ENCODE measurements around the gene FOXP1.
A peak's percentile ranks its signal among the peaks of the same experiment; 100 is the strongest.

FOXP1 gene

DNA sequence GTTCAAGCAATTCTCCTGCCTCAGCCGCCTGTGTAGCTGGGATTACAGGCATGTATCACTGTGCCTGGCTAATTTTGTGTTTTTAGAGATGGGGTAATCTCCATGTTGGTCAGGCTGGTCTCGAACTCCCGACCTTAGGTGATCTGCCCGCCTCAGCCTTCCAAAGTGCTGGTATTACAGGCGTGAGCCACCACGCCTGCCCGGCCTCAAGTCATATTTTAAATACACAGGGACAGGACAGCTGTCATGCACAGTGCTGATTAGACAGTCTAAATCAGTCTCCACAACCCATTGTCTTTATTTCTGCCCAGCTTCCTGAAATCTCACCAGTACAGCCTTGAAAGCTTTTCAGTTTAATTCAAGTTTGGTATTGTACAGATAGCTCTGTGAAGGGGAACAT is 587.4 kb downstream of the FOXP1 start:
- TF ChIP-seq ZNF565 (CRISPR knock-in tag; conservative IDR thresholded peaks at IDR 0.05; ENCODE audit: low read depth) (no peak), OSR1 (CRISPR knock-in tag; IDR thresholded peaks at IDR 0.05) (no peak), SNAI2 (CRISPR knock-in tag; IDR thresholded peaks at IDR 0.05) (no peak), TCF4 (CRISPR knock-in tag; IDR thresholded peaks at IDR 0.05; ENCODE audit: borderline replicate concordance) (no peak), ZFP30 (CRISPR knock-in tag; IDR thresholded peaks at IDR 0.05) (no peak)
- TF ChIP-seq, protein P1, sequence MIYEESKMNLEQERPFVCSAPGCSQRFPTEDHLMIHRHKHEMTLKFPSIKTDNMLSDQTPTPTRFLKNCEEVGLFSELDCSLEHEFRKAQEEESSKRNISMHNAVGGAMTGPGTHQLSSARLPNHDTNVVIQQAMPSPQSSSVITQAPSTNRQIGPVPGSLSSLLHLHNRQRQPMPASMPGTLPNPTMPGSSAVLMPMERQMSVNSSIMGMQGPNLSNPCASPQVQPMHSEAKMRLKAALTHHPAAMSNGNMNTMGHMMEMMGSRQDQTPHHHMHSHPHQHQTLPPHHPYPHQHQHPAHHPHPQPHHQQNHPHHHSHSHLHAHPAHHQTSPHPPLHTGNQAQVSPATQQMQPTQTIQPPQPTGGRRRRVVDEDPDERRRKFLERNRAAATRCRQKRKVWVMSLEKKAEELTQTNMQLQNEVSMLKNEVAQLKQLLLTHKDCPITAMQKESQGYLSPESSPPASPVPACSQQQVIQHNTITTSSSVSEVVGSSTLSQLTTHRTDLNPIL (CRISPR knock-in tag; IDR thresholded peaks at IDR 0.05; ENCODE audit: low read depth) = no peak
- no peak for ATAC-seq

DNA sequence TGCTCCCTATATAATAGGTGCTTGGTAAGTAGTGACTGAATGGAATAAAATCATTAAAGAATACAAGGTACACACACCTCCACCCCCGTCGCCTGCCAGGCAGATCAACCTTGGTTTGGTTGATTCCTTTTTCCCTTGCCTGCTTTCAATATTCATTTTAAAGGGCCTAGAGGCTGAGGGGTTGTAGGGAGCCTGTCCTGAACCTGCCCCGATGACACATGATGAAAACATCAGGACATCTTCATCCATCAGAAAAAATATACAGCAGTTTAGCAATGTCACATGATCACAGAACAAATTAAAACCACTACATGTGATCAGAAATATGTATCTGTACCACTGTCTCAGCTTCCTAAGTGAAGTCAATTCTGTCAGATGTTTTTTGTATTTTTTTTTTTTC is 588.9 kb downstream of the FOXP1 start:
- no peak for ATAC-seq
- TF ChIP-seq RARB (CRISPR knock-in tag; IDR thresholded peaks at IDR 0.05) (no peak), GLIS3 (CRISPR knock-in tag; IDR thresholded peaks at IDR 0.05) (no peak)
- TF ChIP-seq, protein P2, sequence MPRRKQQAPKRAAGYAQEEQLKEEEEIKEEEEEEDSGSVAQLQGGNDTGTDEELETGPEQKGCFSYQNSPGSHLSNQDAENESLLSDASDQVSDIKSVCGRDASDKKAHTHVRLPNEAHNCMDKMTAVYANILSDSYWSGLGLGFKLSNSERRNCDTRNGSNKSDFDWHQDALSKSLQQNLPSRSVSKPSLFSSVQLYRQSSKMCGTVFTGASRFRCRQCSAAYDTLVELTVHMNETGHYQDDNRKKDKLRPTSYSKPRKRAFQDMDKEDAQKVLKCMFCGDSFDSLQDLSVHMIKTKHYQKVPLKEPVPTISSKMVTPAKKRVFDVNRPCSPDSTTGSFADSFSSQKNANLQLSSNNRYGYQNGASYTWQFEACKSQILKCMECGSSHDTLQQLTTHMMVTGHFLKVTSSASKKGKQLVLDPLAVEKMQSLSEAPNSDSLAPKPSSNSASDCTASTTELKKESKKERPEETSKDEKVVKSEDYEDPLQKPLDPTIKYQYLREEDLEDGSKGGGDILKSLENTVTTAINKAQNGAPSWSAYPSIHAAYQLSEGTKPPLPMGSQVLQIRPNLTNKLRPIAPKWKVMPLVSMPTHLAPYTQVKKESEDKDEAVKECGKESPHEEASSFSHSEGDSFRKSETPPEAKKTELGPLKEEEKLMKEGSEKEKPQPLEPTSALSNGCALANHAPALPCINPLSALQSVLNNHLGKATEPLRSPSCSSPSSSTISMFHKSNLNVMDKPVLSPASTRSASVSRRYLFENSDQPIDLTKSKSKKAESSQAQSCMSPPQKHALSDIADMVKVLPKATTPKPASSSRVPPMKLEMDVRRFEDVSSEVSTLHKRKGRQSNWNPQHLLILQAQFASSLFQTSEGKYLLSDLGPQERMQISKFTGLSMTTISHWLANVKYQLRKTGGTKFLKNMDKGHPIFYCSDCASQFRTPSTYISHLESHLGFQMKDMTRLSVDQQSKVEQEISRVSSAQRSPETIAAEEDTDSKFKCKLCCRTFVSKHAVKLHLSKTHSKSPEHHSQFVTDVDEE (CRISPR knock-in tag; IDR thresholded peaks at IDR 0.05) = no peak

DNA sequence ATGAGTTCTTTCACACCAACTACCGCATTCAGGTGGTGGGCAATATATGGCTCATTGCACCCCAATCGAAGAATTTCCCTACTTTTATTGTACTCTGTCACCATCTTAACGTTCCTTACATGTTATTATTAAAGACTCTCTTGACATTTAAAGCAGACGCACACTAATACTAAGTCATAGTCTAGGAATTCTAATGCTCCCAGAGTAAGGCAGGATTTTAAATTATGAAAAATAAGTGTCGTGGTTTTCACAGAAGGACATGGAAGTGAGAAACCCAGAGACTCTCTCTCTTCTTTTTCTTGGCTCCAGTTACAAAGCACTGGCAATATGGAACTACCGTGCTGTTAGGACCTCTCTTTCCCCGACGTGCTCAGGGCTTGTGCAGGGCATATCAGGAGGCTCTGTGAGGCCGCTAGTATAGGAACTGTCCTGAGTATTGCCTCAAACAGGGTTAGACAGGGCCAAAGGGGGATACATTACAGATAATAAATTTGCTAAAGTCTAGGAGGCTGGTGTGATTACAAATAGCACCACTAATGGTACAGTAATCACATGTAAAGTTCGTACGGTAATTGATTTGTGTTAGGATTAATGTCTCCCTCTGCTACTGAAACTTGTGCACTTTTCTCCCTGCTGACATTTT is 590.8 kb downstream of the FOXP1 start:
- TF ChIP-seq BACH2 (CRISPR knock-in tag; IDR thresholded peaks at IDR 0.05; ENCODE audit: borderline replicate concordance) (no peak), ZFP30 (CRISPR knock-in tag; IDR thresholded peaks at IDR 0.05) (no peak), CSDC2 (CRISPR knock-in tag; IDR thresholded peaks at IDR 0.05) (no peak), TOX (CRISPR knock-in tag; IDR thresholded peaks at IDR 0.05; ENCODE audit: borderline replicate concordance) (no peak), ZNF565 (CRISPR knock-in tag; conservative IDR thresholded peaks at IDR 0.05; ENCODE audit: low read depth) (no peak), RARB (CRISPR knock-in tag; IDR thresholded peaks at IDR 0.05) (no peak), ISL1 (CRISPR knock-in tag; IDR thresholded peaks at IDR 0.05) (no peak), PPARA (CRISPR knock-in tag; IDR thresholded peaks at IDR 0.05; ENCODE audit: borderline replicate concordance) (no peak), GLIS3 (CRISPR knock-in tag; IDR thresholded peaks at IDR 0.05) (no peak), ZC3H10 (CRISPR knock-in tag; IDR thresholded peaks at IDR 0.05) (no peak), SNAI2 (CRISPR knock-in tag; IDR thresholded peaks at IDR 0.05) (no peak)
- TF ChIP-seq, protein P3, sequence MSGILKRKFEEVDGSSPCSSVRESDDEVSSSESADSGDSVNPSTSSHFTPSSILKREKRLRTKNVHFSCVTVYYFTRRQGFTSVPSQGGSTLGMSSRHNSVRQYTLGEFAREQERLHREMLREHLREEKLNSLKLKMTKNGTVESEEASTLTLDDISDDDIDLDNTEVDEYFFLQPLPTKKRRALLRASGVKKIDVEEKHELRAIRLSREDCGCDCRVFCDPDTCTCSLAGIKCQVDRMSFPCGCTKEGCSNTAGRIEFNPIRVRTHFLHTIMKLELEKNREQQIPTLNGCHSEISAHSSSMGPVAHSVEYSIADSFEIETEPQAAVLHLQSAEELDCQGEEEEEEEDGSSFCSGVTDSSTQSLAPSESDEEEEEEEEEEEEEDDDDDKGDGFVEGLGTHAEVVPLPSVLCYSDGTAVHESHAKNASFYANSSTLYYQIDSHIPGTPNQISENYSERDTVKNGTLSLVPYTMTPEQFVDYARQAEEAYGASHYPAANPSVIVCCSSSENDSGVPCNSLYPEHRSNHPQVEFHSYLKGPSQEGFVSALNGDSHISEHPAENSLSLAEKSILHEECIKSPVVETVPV (CRISPR knock-in tag; IDR thresholded peaks at IDR 0.05) = no peak
- peak; percentile 59 for ATAC-seq

DNA sequence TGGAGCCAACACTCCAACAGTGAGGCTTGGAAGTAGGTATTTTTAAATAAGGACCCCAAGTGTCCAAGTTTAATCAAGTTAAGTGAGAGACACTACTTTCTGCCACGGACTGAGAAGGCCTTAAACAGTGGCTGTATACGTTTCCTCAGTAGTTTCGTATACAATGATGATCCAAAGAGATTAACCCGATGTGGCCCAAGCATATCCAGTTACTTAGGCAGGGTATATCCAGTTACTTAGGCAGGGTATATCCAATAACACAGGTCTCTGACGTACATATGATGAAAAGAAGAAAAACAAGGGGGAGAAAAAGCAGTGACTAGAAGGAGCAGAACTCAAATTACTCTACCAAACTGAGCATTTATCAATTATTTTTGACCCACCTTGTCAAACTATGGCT is 591.4 kb downstream of the FOXP1 start:
- TF ChIP-seq ZFP3 (CRISPR knock-in tag; IDR thresholded peaks at IDR 0.05) (no peak), PPARA (CRISPR knock-in tag; IDR thresholded peaks at IDR 0.05; ENCODE audit: borderline replicate concordance) (no peak), ESRRG (CRISPR knock-in tag; IDR thresholded peaks at IDR 0.05) (no peak), ZNF565 (CRISPR knock-in tag; conservative IDR thresholded peaks at IDR 0.05; ENCODE audit: low read depth) (no peak), BACH2 (CRISPR knock-in tag; IDR thresholded peaks at IDR 0.05; ENCODE audit: borderline replicate concordance) (no peak), ZFP30 (CRISPR knock-in tag; IDR thresholded peaks at IDR 0.05) (no peak)
- TF ChIP-seq, protein P3 (CRISPR knock-in tag; IDR thresholded peaks at IDR 0.05) = no peak
- peak; percentile 35 for ATAC-seq

DNA sequence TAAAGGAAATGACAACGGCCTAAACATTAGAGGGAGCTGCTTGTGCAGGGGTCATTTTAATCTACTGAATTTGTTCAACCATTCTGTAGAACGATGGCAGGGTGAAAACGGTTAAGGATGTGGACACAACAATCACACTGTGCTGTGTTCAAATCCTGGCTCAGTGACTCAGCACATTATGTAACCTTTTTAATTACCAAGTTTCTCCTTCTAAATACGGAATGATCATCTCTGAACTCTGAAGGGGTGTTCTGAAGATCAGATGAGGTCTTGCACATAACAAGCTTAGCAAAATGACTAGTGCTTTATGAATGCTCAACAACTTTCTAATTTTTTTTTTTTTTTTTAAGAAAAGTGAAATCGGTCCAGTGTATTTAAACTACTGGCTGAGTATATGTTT is 592.8 kb downstream of the FOXP1 start:
- ATAC-seq = no peak
- TF ChIP-seq ISL1 (CRISPR knock-in tag; IDR thresholded peaks at IDR 0.05) (no peak), RARB (CRISPR knock-in tag; IDR thresholded peaks at IDR 0.05) (no peak), ARNTL (CRISPR knock-in tag; IDR thresholded peaks at IDR 0.05; ENCODE audit: borderline replicate concordance, low read depth) (no peak), ZFP30 (CRISPR knock-in tag; IDR thresholded peaks at IDR 0.05) (no peak), PPARA (CRISPR knock-in tag; IDR thresholded peaks at IDR 0.05; ENCODE audit: borderline replicate concordance) (no peak), ZNF70 (CRISPR knock-in tag; IDR thresholded peaks at IDR 0.05) (no peak), ZFP3 (CRISPR knock-in tag; IDR thresholded peaks at IDR 0.05) (no peak), CSDC2 (CRISPR knock-in tag; IDR thresholded peaks at IDR 0.05) (no peak), BACH2 (CRISPR knock-in tag; IDR thresholded peaks at IDR 0.05; ENCODE audit: borderline replicate concordance) (no peak), TOX (CRISPR knock-in tag; IDR thresholded peaks at IDR 0.05; ENCODE audit: borderline replicate concordance) (no peak)
- TF ChIP-seq, protein P4, sequence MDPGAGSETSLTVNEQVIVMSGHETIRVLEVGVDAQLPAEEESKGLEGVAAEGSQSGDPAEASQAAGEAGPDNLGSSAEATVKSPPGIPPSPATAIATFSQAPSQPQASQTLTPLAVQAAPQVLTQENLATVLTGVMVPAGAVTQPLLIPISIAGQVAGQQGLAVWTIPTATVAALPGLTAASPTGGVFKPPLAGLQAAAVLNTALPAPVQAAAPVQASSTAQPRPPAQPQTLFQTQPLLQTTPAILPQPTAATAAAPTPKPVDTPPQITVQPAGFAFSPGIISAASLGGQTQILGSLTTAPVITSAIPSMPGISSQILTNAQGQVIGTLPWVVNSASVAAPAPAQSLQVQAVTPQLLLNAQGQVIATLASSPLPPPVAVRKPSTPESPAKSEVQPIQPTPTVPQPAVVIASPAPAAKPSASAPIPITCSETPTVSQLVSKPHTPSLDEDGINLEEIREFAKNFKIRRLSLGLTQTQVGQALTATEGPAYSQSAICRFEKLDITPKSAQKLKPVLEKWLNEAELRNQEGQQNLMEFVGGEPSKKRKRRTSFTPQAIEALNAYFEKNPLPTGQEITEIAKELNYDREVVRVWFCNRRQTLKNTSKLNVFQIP (CRISPR knock-in tag; IDR thresholded peaks at IDR 0.05; ENCODE audit: borderline replicate concordance, low read depth) = no peak
- TF ChIP-seq, protein P2 (CRISPR knock-in tag; IDR thresholded peaks at IDR 0.05) = no peak

All from SK-N-SH treated with all-trans-retinoic acid at 6 μM for 48 hours (cell line).